ELF-1 (cell line): ENCODE results near the gene P2RY14.

Experiments
- DNase-seq: peaks from one replicate; pipeline ENCODE4 v3.0.0-alpha.2; 2016; ENCODE audit warnings: low read depth, low spot score

P2RY14 gene

GRCh38 chr3:151301787-151302186 is 23.4 kb upstream of the P2RY14 start:
- no peak for DNase-seq

GRCh38 chr3:151300539-151300938 is 22.2 kb upstream of the P2RY14 start:
- DNase-seq: no peak

- DNase-seq: no peak
Observed at GRCh38 chr3:151299006-151299405, 20.7 kb upstream of the P2RY14 start.

GRCh38 chr3:151297429-151297828 is 19.1 kb upstream of the P2RY14 start:
- DNase-seq: no peak

GRCh38 chr3:151296226-151296625 is 17.9 kb upstream of the P2RY14 start:
- DNase-seq: peak; percentile 77

- no peak for DNase-seq
Observed at GRCh38 chr3:151293127-151293526, 14.8 kb upstream of the P2RY14 start.

- DNase-seq: no peak
Observed at GRCh38 chr3:151290673-151291072, 12.3 kb upstream of the P2RY14 start.

- no peak for DNase-seq
Observed at GRCh38 chr3:151289445-151289844, 11.1 kb upstream of the P2RY14 start.

GRCh38 chr3:151285940-151286339 is 7.6 kb upstream of the P2RY14 start:
- DNase-seq: no peak

GRCh38 chr3:151283907-151284461 is 5.6 kb upstream of the P2RY14 start:
- DNase-seq: no peak

GRCh38 chr3:151283387-151283786 is 5.0 kb upstream of the P2RY14 start:
- no peak for DNase-seq

GRCh38 chr3:151282921-151283320 is 4.6 kb upstream of the P2RY14 start:
- no peak for DNase-seq

GRCh38 chr3:151281671-151282324 is 3.5 kb upstream of the P2RY14 start:
- no peak for DNase-seq

- DNase-seq: no peak
Observed at GRCh38 chr3:151276687-151277042, 1.7 kb downstream of the P2RY14 start.

- DNase-seq: peak; percentile 30
Observed at GRCh38 chr3:151276038-151276686, 2.2 kb downstream of the P2RY14 start.

- DNase-seq: no peak
Observed at GRCh38 chr3:151275091-151275490, 3.3 kb downstream of the P2RY14 start.

- DNase-seq: no peak
Observed at GRCh38 chr3:151269631-151270030, 8.7 kb downstream of the P2RY14 start.

- DNase-seq: no peak
Observed at GRCh38 chr3:151268267-151269235, 9.8 kb downstream of the P2RY14 start.

GRCh38 chr3:151267066-151267465 is 11.3 kb downstream of the P2RY14 start:
- no peak for DNase-seq

GRCh38 chr3:151265866-151266265 is 12.5 kb downstream of the P2RY14 start:
- peak; percentile 21 for DNase-seq

GRCh38 chr3:151265166-151265565 is 13.2 kb downstream of the P2RY14 start:
- DNase-seq: no peak

- DNase-seq: no peak
Observed at GRCh38 chr3:151264605-151265004, 13.7 kb downstream of the P2RY14 start.
